HCT116 (cell line): ENCODE measurements around the gene BBX. TPM values are rescaled to one million over a fixed set of nuclear protein-coding genes. Genes with fewer than 3 reads are reported as not detected.
"Not testable (repeated sequence)": the region's sequence is repeated elsewhere in the genome, so short reads cannot be mapped to it uniquely, and the experiment has no call there.

Experiments
- ATAC-seq: fragments of 200-7000 bp; cut with Tn5 transposase; 2 replicates; pipeline ENCODE4 v1.9.1; 2020; ENCODE audit warnings: mild to moderate bottlenecking, moderate library complexity
- BruUV-seq: library from RNA; stranded (reverse); fragments of 400-500 nt; replicated peaks from 2 replicates; lab custom pipeline; 2021; lab: Mats Ljungman, UMichigan
- CTCF ChIA-PET: fragments of 300-600 bp; sonication (Branson Sonifier 250); formaldehyde crosslinking; loops from one replicate; lab custom pipeline; 2021; ENCODE audit warnings: antibody characterized with exemption; lab: Charles Lee
- POLR2A ChIA-PET: fragments of 300-600, 350-600 bp; sonication (Branson Sonifier 250); formaldehyde crosslinking; loops from one replicate; lab custom pipeline; 2021; ENCODE audit warnings: antibody characterized with exemption; lab: Charles Lee
- RAD21 ChIA-PET, 2 experiments: fragments of 300-600 bp; sonication (Branson Sonifier 250); formaldehyde crosslinking; loops; one replicate each; lab custom pipeline; 2023; ENCODE audit warnings: low total read pairs in 2 of 2; ENCODE audit not compliant: uncharacterized antibody in 2 of 2, unreplicated experiment in 2 of 2, low non-redundant PET in 1 of 2; lab: Charles Lee
- DNase-seq: peaks from one replicate; pipeline ENCODE4 v3.0.0-alpha.2; 2010; ENCODE audit warnings: low read depth, low spot score
- H2AFZ ChIP-seq: fragments of 200-600 bp; shearing (Covaris generic), sonication (generic); 2 replicates; pipeline ENCODE4 v1.6.1; 2017; ENCODE audit warnings: low read depth, mixed run types, mixed read lengths, antibody characterized with exemption, low read length; ENCODE audit not compliant: poor library complexity, severe bottlenecking
- H3K27ac ChIP-seq: 2 replicates; pipeline ENCODE4 v1.5.1; 2012; ENCODE audit warnings: low read depth, low read length
- H3K27me3 ChIP-seq: fragments of 200-600 bp; sonication (generic); 2 replicates; pipeline ENCODE4 v1.6.1; 2016; ENCODE audit warnings: mixed run types, low read length, mixed read lengths; ENCODE audit not compliant: insufficient read depth
- H3K36me3 ChIP-seq, 2 experiments: fragments of 200-500 bp in 1 of 2; fragments of 200-600 bp in 1 of 2; sonication (Bioruptor generic) in 1 of 2; sonication (generic) in 1 of 2; 2 replicates each; pipeline versions ENCODE4 v1.5.1 to v1.6.1; 2014 to 2016; ENCODE audit warnings: low read length in 2 of 2, inconsistent platforms in 1 of 2, mixed read lengths in 1 of 2, mixed run types in 1 of 2; ENCODE audit not compliant: insufficient read depth in 2 of 2, control insufficient read depth in 1 of 2
- H3K4me1 ChIP-seq, 2 experiments: fragments of 200-600 bp in 1 of 2; sonication (generic) in 1 of 2; 2 replicates each; pipeline versions ENCODE4 v1.5.1 to v1.6.1; 2012 to 2017; ENCODE audit warnings: low read length in 2 of 2, inconsistent platforms in 1 of 2, mild to moderate bottlenecking in 1 of 2, mixed read lengths in 1 of 2, mixed run types in 1 of 2, moderate library complexity in 1 of 2; ENCODE audit not compliant: insufficient read depth in 2 of 2, control insufficient read depth in 1 of 2
- H3K4me2 ChIP-seq: fragments of 200-600 bp; sonication (generic); 2 replicates; pipeline ENCODE4 v1.6.1; 2017; ENCODE audit warnings: mixed run types, low read length, mixed read lengths
- H3K4me3 ChIP-seq, 2 experiments: fragments of 200-600 bp in 1 of 2; sonication (generic) in 1 of 2; replicated peaks in 1 of 2; 2 replicates each; pipeline ENCODE4 v1.5.1; 2011 to 2016; ENCODE audit warnings: low read length in 2 of 2, control low read depth in 1 of 2, low read depth in 1 of 2, mild to moderate bottlenecking in 1 of 2, mixed read lengths in 1 of 2, mixed run types in 1 of 2
- H3K79me2 ChIP-seq: fragments of 200-600 bp; sonication (generic); 2 replicates; pipeline ENCODE4 v1.6.1; 2017; ENCODE audit warnings: mild to moderate bottlenecking, mixed run types, low read length, moderate library complexity, mixed read lengths; ENCODE audit not compliant: insufficient read depth
- H3K9ac ChIP-seq: fragments of 200-600 bp; sonication (generic); 2 replicates; pipeline ENCODE4 v1.6.1; 2016; ENCODE audit warnings: low read length, mixed read lengths
- H3K9me2 ChIP-seq: fragments of 200-600 bp; sonication (generic), shearing (Covaris generic); 2 replicates; pipeline ENCODE4 v1.6.1; 2017; ENCODE audit warnings: mixed run types, mild to moderate bottlenecking, moderate library complexity; ENCODE audit not compliant: insufficient read depth
- H3K9me3 ChIP-seq, 2 experiments: fragments of 200-500 bp in 1 of 2; fragments of 200-600 bp in 1 of 2; sonication (Bioruptor generic) in 1 of 2; sonication (generic) in 1 of 2; 2 replicates each; pipeline ENCODE4 v1.6.1; 2014 to 2017; ENCODE audit warnings: low read length in 2 of 2, mixed read lengths in 2 of 2, inconsistent platforms in 1 of 2, low read depth in 1 of 2, mild to moderate bottlenecking in 1 of 2, mixed run types in 1 of 2, moderate library complexity in 1 of 2; ENCODE audit not compliant: control insufficient read depth in 1 of 2, insufficient read depth in 1 of 2
- H4K20me1 ChIP-seq: fragments of 200-600 bp; sonication (generic), shearing (Covaris generic); 2 replicates; pipeline ENCODE4 v1.6.1; 2017; ENCODE audit warnings: mixed run types, mild to moderate bottlenecking, moderate library complexity; ENCODE audit not compliant: insufficient read depth
- CEBPB ChIP-seq: IDR thresholded peaks from 2 replicates; pipeline ENCODE4 v1.6.1; 2012; ENCODE audit warnings: low read depth
- CTCF ChIP-seq, 3 experiments: fragments of 200-600 bp in 1 of 3; sonication (generic) in 1 of 3; IDR thresholded peaks in 2 of 3; conservative IDR thresholded peaks in 1 of 3; 2 replicates each; pipeline ENCODE4 v1.5.1; 2012 to 2017; ENCODE audit warnings: low read depth in 2 of 3, low read length in 2 of 3, antibody characterized with exemption in 1 of 3, borderline replicate concordance in 1 of 3, control low read depth in 1 of 3, mild to moderate bottlenecking in 1 of 3, mixed read lengths in 1 of 3, mixed run types in 1 of 3, moderate library complexity in 1 of 3; ENCODE audit not compliant: insufficient read depth in 1 of 3
- EGR1 ChIP-seq: IDR thresholded peaks from 2 replicates; pipeline ENCODE4 v1.6.1; 2012; ENCODE audit warnings: low read depth
- ELF1 ChIP-seq: IDR thresholded peaks from 2 replicates; pipeline ENCODE4 v1.6.1; 2012; ENCODE audit warnings: low read depth, borderline replicate concordance
- FOSL1 ChIP-seq: IDR thresholded peaks from 2 replicates; pipeline ENCODE4 v1.6.1; 2012; ENCODE audit warnings: low read depth
- JUND ChIP-seq: IDR thresholded peaks from 2 replicates; pipeline ENCODE4 v1.6.1; 2012
- REST ChIP-seq: IDR thresholded peaks from 2 replicates; pipeline ENCODE4 v1.6.1; 2012; ENCODE audit warnings: low read depth
- SIN3A ChIP-seq: IDR thresholded peaks from 2 replicates; pipeline ENCODE4 v1.6.1; 2012; ENCODE audit warnings: low read depth
- TCF7L2 ChIP-seq: IDR thresholded peaks from 2 replicates; pipeline ENCODE4 v1.7.0; 2011; ENCODE audit warnings: borderline replicate concordance, inconsistent platforms; ENCODE audit not compliant: insufficient read depth, insufficient read length; ENCODE audit errors: extremely low read depth
- YY1 ChIP-seq: IDR thresholded peaks from 2 replicates; pipeline ENCODE4 v1.6.1; 2011; ENCODE audit warnings: low read length, low read depth, moderate library complexity, mild to moderate bottlenecking; ENCODE audit not compliant: insufficient replicate concordance; ENCODE audit errors: extremely low read depth
- intact Hi-C: fragments of 100-400 bp; cut with micrococcal nuclease; formaldehyde crosslinking; loops from 2 replicates; pipeline ENCODE4 v1.10.0; 2022
- total RNA-seq: library from RNA; stranded (reverse); gene quantifications from one replicate; pipeline ENCODE4 v1.2.1, GENCODE V29; 2021; ENCODE audit not compliant: unreplicated experiment
- TF ChIP-seq, protein P1 (sequence below): IDR thresholded peaks from 2 replicates; pipeline ENCODE4 v1.6.1; 2011; ENCODE audit warnings: mild to moderate bottlenecking, low read length, moderate library complexity; ENCODE audit not compliant: insufficient replicate concordance; ENCODE audit errors: extremely low read depth

BBX gene
- total RNA-seq, 1 experiment from 2014 or later: 55.6 TPM

DNA sequence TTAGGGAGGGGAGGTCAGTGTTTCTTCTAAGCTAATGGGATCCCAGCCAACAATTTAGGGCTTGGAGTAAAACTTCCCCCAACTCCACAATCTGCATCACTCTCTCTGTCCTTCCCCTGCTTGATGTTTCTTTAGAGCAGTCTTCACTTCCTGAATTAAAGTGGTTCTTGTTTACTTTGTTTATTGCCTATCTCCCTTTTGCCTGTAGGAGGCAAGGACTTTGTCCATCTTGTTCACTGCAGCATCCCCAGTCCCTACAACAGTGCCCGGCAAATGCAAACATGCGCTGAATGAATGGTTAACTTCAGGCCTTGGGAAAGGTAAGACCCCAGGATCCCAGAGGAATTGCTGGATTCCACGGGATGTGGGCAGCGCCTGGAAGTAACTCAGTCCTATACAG is 312.2 kb downstream of the BBX start:
- H3K4me1 ChIP-seq, H3K27ac ChIP-seq, POLR2A ChIA-PET, ATAC-seq, H3K9me2 ChIP-seq, H4K20me1 ChIP-seq, H3K9me3 ChIP-seq, DNase-seq, CTCF ChIA-PET, H3K4me3 ChIP-seq, H3K36me3 ChIP-seq, BruUV-seq, H3K9ac ChIP-seq, RAD21 ChIA-PET, H3K27me3 ChIP-seq, H2AFZ ChIP-seq, H3K79me2 ChIP-seq, intact Hi-C loops, H3K4me2 ChIP-seq: not testable (repeated sequence)

GRCh38 chr3:107837895-107838612 is 315.3 kb downstream of the BBX start:
- BruUV-seq: no TSS peak
- H3K27ac ChIP-seq: no peak overlapping the region
- CTCF ChIA-PET: no interaction called here
- TF ChIP-seq TCF7L2 (no peak), JUND (no peak), FOSL1 (no peak), CEBPB (no peak), EGR1 (no peak), CTCF (IDR thresholded peaks at IDR 0.05 in 2 of 3, conservative IDR thresholded peaks at IDR 0.05 in 1 of 3; ENCODE audit: borderline replicate concordance in 1 of 3, insufficient read depth in 1 of 3, low read depth in 2 of 3, low read length in 2 of 3) (no peak), ELF1 (no peak), YY1 (no peak), SIN3A (no peak), REST (no peak)
- TF ChIP-seq, protein P1, sequence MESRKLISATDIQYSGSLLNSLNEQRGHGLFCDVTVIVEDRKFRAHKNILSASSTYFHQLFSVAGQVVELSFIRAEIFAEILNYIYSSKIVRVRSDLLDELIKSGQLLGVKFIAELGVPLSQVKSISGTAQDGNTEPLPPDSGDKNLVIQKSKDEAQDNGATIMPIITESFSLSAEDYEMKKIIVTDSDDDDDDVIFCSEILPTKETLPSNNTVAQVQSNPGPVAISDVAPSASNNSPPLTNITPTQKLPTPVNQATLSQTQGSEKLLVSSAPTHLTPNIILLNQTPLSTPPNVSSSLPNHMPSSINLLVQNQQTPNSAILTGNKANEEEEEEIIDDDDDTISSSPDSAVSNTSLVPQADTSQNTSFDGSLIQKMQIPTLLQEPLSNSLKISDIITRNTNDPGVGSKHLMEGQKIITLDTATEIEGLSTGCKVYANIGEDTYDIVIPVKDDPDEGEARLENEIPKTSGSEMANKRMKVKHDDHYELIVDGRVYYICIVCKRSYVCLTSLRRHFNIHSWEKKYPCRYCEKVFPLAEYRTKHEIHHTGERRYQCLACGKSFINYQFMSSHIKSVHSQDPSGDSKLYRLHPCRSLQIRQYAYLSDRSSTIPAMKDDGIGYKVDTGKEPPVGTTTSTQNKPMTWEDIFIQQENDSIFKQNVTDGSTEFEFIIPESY: no peak

More at GRCh38 chr3:107837895-107838612, 315.3 kb downstream of the BBX start:
- intact Hi-C loops: no loop called here
- no peaks in the 10 kb centered on the region for H3K27me3 ChIP-seq
- no peaks in the 10 kb centered on the region for H3K36me3 ChIP-seq
- no peak overlapping the region for H3K4me3 ChIP-seq
- DNase-seq (no peak), ATAC-seq (no peak)
- no peaks in the 10 kb centered on the region for H3K4me1 ChIP-seq
- H4K20me1 ChIP-seq: no peaks in the 10 kb centered on the region
- H3K9ac ChIP-seq: no peak overlapping the region
- H3K79me2 ChIP-seq: no peaks in the 10 kb centered on the region
- ChIA-PET POLR2A (no interaction called here), RAD21 (no interaction called here)
- no peaks in the 10 kb centered on the region for H3K9me3 ChIP-seq
- no peaks in the 10 kb centered on the region for H3K9me2 ChIP-seq
- H3K4me2 ChIP-seq: no peak overlapping the region
- no peak overlapping the region for H2AFZ ChIP-seq
